ENCODE data around the gene ITGB3.

DNA sequence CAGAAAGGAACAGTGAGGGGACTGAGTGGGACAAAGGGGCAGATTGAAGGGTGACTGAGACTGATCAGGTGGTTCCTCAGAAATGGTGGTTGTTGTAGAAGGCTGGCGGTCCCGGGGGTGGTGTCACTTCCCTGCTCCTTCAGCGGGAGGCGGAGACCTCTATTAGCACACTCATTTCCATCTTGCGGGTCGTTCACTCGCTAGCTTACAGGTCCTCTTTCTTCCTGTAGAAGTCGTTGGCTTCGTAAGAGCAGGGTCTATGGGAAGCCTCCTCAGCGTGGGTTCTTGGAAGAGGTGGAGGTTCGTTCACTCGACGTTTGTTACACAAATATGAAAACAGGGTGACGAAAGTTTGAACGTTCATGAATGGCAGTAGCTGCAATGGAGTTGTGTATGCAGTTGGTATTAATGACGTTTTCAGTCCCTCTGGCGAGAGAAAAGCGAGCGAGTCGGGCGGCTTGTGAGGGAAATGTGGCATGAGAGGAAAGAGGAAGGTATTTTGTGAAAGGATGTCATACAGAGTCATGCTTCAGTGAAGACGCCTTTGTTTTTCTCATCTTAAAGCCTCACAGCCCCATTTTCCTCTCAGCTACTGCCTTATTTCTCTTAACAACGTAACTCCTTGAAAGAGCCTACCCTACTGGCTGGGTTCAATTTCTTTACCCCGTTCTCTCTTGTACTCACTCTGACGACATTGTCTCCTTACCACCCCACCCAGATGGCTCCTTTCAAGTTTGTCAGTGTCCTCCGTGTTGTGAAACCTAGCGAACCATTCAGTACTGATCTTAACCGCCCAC is 70.8 kb downstream of the ITGB3 start:
- TF ChIP-seq EZH2 (IDR thresholded peaks at IDR 0.05; ENCODE audit: insufficient read depth, poor library complexity, severe bottlenecking) = no peak
- TF ChIP-seq EZH2phosphoT487 (IDR thresholded peaks at IDR 0.05; ENCODE audit: insufficient read depth, low read depth) = no peak

Data from GM23248 (cell line).